Measurements from ENCODE around the gene MBOAT2. TPM values are rescaled to one million over a fixed set of nuclear protein-coding genes. Genes with fewer than 3 reads are reported as not detected.
A peak's percentile ranks its signal among the peaks of the same experiment; 100 is the strongest.
"Not testable (repeated sequence)": the region's sequence is repeated elsewhere in the genome, so short reads cannot be mapped to it uniquely, and the experiment has no call there.

MBOAT2 gene
- polyA plus RNA-seq (2013, experiment 1 of 2): 17.4 TPM
- 19.2 TPM for polyA plus RNA-seq (2013, experiment 2 of 2)

GRCh38 chr2:9003616-9004337, at the start of gene MBOAT2:
Gene MBOAT2 (minus strand): TSS chr2:9003684. CDS start chr2:9003614, 70 bp downstream.
- H4K8ac ChIP-seq (ENCODE audit: low read length): peak within 1 kb of the TSS; percentile 90
- peak within 1 kb of the TSS; percentile 18 for H3K27ac ChIP-seq (ENCODE audit: low read length, poor library complexity, severe bottlenecking)
- H4K91ac ChIP-seq (ENCODE audit: low read length): peak within 1 kb of the TSS; percentile 96
- H3K36me3 ChIP-seq (ENCODE audit: control insufficient read depth in 1 of 2, insufficient read depth in 2 of 2, low read depth in 1 of 2, low read length in 2 of 2): no peaks in the 10 kb centered on the region
- DNase-seq: peak; percentile 91
- H3K9ac ChIP-seq (ENCODE audit: low read length): peak within 1 kb of the TSS; percentile 93
- H2BK120ac ChIP-seq (ENCODE audit: low read depth, low read length): peak within 1 kb of the TSS; percentile 88
- no peak within 1 kb of the TSS for H2AK5ac ChIP-seq (ENCODE audit: low read length, severe bottlenecking)
- peak within 1 kb of the TSS in 1 of 2 experiments; percentile 2 for H3K23ac ChIP-seq (ENCODE audit: low read length in 2 of 2)
- H3K14ac ChIP-seq (ENCODE audit: low read length in 2 of 2): peak within 1 kb of the TSS in 1 of 2 experiments; percentile 98
- H2BK12ac ChIP-seq (ENCODE audit: low read length in 2 of 2): peak within 1 kb of the TSS in 1 of 2 experiments; percentile 59
- H3K4me3 ChIP-seq (ENCODE audit: insufficient read depth in 1 of 2, low read depth in 1 of 2, low read length in 2 of 2): peak within 1 kb of the TSS; percentile 89 to 91
- H2AFZ ChIP-seq (ENCODE audit: low read depth, low read length): peak within 1 kb of the TSS; percentile 43
- H3K4me2 ChIP-seq (ENCODE audit: low read length, poor library complexity, severe bottlenecking): peak within 1 kb of the TSS; percentile 74
- no peaks in the 10 kb centered on the region for H3K27me3 ChIP-seq (ENCODE audit: control insufficient read depth in 1 of 2, insufficient read depth in 1 of 2, low read length in 2 of 2)
- H3K79me1 ChIP-seq (replicated peaks; ENCODE audit: low read length, poor library complexity, severe bottlenecking): peaks cover 8% of the 10 kb centered on the region
- H2BK5ac ChIP-seq (ENCODE audit: low read depth, low read length, poor library complexity, severe bottlenecking): peak within 1 kb of the TSS; percentile 22
- H2BK15ac ChIP-seq (ENCODE audit: low read depth, poor library complexity, severe bottlenecking): peak within 1 kb of the TSS; percentile 96
- peak within 1 kb of the TSS; percentile 97 to 98 for H3K18ac ChIP-seq (ENCODE audit: low read depth in 1 of 2, low read length in 2 of 2)
- H3K4me1 ChIP-seq (ENCODE audit: control insufficient read depth, insufficient read depth, low read depth, low read length): no peaks in the 10 kb centered on the region
- under 1% methylated on average over 48 of the region's 104 CpGs for WGBS
- no peaks in the 10 kb centered on the region for H3K9me3 ChIP-seq (ENCODE audit: control insufficient read depth, low read length)
- peak within 1 kb of the TSS; percentile 85 to 99 for H3K4ac ChIP-seq (ENCODE audit: low read depth in 1 of 2, low read length in 2 of 2)

GRCh38 chr2:9052821-9053533, 49.5 kb upstream of the MBOAT2 start:
- no peak overlapping the region for H3K4me2 ChIP-seq (ENCODE audit: low read length, poor library complexity, severe bottlenecking)
- H3K36me3 ChIP-seq (ENCODE audit: control insufficient read depth in 1 of 2, insufficient read depth in 2 of 2, low read depth in 1 of 2, low read length in 2 of 2): no peaks in the 10 kb centered on the region
- H3K4me3 ChIP-seq (ENCODE audit: insufficient read depth in 1 of 2, low read depth in 1 of 2, low read length in 2 of 2): no peak overlapping the region
- WGBS: 89% methylated on average over 6 of the region's 6 CpGs
- H2BK5ac ChIP-seq (ENCODE audit: low read depth, low read length, poor library complexity, severe bottlenecking): no peak overlapping the region
- H2BK12ac ChIP-seq (ENCODE audit: low read length in 2 of 2): no peak overlapping the region
- no peaks in the 10 kb centered on the region for H3K4me1 ChIP-seq (ENCODE audit: control insufficient read depth, insufficient read depth, low read depth, low read length)
- no peak for DNase-seq
- no peak overlapping the region for H2BK120ac ChIP-seq (ENCODE audit: low read depth, low read length)
- H3K23ac ChIP-seq (ENCODE audit: low read length in 2 of 2): no peak overlapping the region
- H4K91ac ChIP-seq (ENCODE audit: low read length): no peak overlapping the region
- H2AK5ac ChIP-seq (ENCODE audit: low read length, severe bottlenecking): no peak overlapping the region
- H3K9me3 ChIP-seq (ENCODE audit: control insufficient read depth, low read length): no peaks in the 10 kb centered on the region
- H3K9ac ChIP-seq (ENCODE audit: low read length): peak overlapping the region; percentile 1
- no peak overlapping the region for H3K4ac ChIP-seq (ENCODE audit: low read depth in 1 of 2, low read length in 2 of 2)
- no peak overlapping the region for H3K14ac ChIP-seq (ENCODE audit: low read length in 2 of 2)
- no peak overlapping the region for H2AFZ ChIP-seq (ENCODE audit: low read depth, low read length)
- no peak overlapping the region for H4K8ac ChIP-seq (ENCODE audit: low read length)
- no peak overlapping the region for H3K18ac ChIP-seq (ENCODE audit: low read depth in 1 of 2, low read length in 2 of 2)
- H3K27ac ChIP-seq (ENCODE audit: low read length, poor library complexity, severe bottlenecking): no peak overlapping the region
- no peak overlapping the region for H2BK15ac ChIP-seq (ENCODE audit: low read depth, poor library complexity, severe bottlenecking)
- no peaks in the 10 kb centered on the region for H3K27me3 ChIP-seq (ENCODE audit: control insufficient read depth in 1 of 2, insufficient read depth in 1 of 2, low read length in 2 of 2)
- no peaks in the 10 kb centered on the region for H3K79me1 ChIP-seq (replicated peaks; ENCODE audit: low read length, poor library complexity, severe bottlenecking)

DNA sequence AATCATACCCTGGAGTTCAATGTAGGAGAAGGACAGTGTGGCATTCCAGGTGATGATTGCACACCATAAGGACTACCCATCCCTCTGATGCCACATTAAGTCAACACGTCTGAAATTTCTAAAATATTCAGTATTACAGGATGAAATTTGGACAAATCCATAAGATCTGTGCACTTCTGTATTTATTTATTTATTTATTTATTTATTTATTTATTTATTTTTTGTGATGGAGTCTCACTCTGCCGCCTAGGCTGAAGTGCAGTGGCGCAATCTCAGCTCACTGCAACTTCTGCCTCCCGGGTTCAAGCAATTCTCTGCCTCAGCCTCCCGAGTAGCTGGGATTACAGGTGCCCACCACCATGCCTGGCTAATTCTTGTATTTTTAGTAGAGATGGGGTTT, 48.0 kb upstream of the MBOAT2 start:
- not testable (repeated sequence) for H3K36me3 ChIP-seq (ENCODE audit: control insufficient read depth in 1 of 2, insufficient read depth in 2 of 2, low read depth in 1 of 2, low read length in 2 of 2); H3K79me1 ChIP-seq (replicated peaks; ENCODE audit: low read length, poor library complexity, severe bottlenecking); H3K23ac ChIP-seq (ENCODE audit: low read length in 2 of 2); H2BK5ac ChIP-seq (ENCODE audit: low read depth, low read length, poor library complexity, severe bottlenecking); H2AFZ ChIP-seq (ENCODE audit: low read depth, low read length); H3K27me3 ChIP-seq (ENCODE audit: control insufficient read depth in 1 of 2, insufficient read depth in 1 of 2, low read length in 2 of 2); H3K9me3 ChIP-seq (ENCODE audit: control insufficient read depth, low read length); H3K18ac ChIP-seq (ENCODE audit: low read depth in 1 of 2, low read length in 2 of 2); H3K4me3 ChIP-seq (ENCODE audit: insufficient read depth in 1 of 2, low read depth in 1 of 2, low read length in 2 of 2); H3K4me2 ChIP-seq (ENCODE audit: low read length, poor library complexity, severe bottlenecking); H3K4me1 ChIP-seq (ENCODE audit: control insufficient read depth, insufficient read depth, low read depth, low read length); H3K4ac ChIP-seq (ENCODE audit: low read depth in 1 of 2, low read length in 2 of 2); H4K91ac ChIP-seq (ENCODE audit: low read length); DNase-seq; H4K8ac ChIP-seq (ENCODE audit: low read length); H2BK12ac ChIP-seq (ENCODE audit: low read length in 2 of 2); H2AK5ac ChIP-seq (ENCODE audit: low read length, severe bottlenecking); H2BK15ac ChIP-seq (ENCODE audit: low read depth, poor library complexity, severe bottlenecking); H2BK120ac ChIP-seq (ENCODE audit: low read depth, low read length); H3K9ac ChIP-seq (ENCODE audit: low read length); H3K14ac ChIP-seq (ENCODE audit: low read length in 2 of 2); H3K27ac ChIP-seq (ENCODE audit: low read length, poor library complexity, severe bottlenecking)
- 95% methylated on average over 4 of the region's 5 CpGs for WGBS

GRCh38 chr2:9050122-9050809, 46.8 kb upstream of the MBOAT2 start:
- Histone ChIP-seq H3K14ac (ENCODE audit: low read length in 2 of 2) (no peak overlapping the region), H3K36me3 (ENCODE audit: control insufficient read depth in 1 of 2, insufficient read depth in 2 of 2, low read depth in 1 of 2, low read length in 2 of 2) (no peaks in the 10 kb centered on the region), H2BK15ac (ENCODE audit: low read depth, poor library complexity, severe bottlenecking) (no peak overlapping the region), H3K27ac (ENCODE audit: low read length, poor library complexity, severe bottlenecking) (no peak overlapping the region), H2BK5ac (ENCODE audit: low read depth, low read length, poor library complexity, severe bottlenecking) (no peak overlapping the region), H2AFZ (ENCODE audit: low read depth, low read length) (no peak overlapping the region), H3K4me2 (ENCODE audit: low read length, poor library complexity, severe bottlenecking) (no peak overlapping the region), H3K79me1 (replicated peaks; ENCODE audit: low read length, poor library complexity, severe bottlenecking) (no peaks in the 10 kb centered on the region), H3K9ac (ENCODE audit: low read length) (no peak overlapping the region), H3K27me3 (ENCODE audit: control insufficient read depth in 1 of 2, insufficient read depth in 1 of 2, low read length in 2 of 2) (no peaks in the 10 kb centered on the region), H2AK5ac (ENCODE audit: low read length, severe bottlenecking) (no peak overlapping the region), H3K23ac (ENCODE audit: low read length in 2 of 2) (no peak overlapping the region), H4K91ac (ENCODE audit: low read length) (no peak overlapping the region), H2BK12ac (ENCODE audit: low read length in 2 of 2) (no peak overlapping the region), H3K18ac (ENCODE audit: low read depth in 1 of 2, low read length in 2 of 2) (no peak overlapping the region), H3K9me3 (ENCODE audit: control insufficient read depth, low read length) (no peaks in the 10 kb centered on the region), H3K4me3 (ENCODE audit: insufficient read depth in 1 of 2, low read depth in 1 of 2, low read length in 2 of 2) (no peak overlapping the region), H3K4me1 (ENCODE audit: control insufficient read depth, insufficient read depth, low read depth, low read length) (no peaks in the 10 kb centered on the region), H2BK120ac (ENCODE audit: low read depth, low read length) (no peak overlapping the region), H3K4ac (ENCODE audit: low read depth in 1 of 2, low read length in 2 of 2) (no peak overlapping the region), H4K8ac (ENCODE audit: low read length) (no peak overlapping the region)
- 72% methylated on average over 5 of the region's 10 CpGs for WGBS
- peak; percentile 9 for DNase-seq
